A673 (cell line): ENCODE measurements around the gene CRYBA2. TPM values are rescaled to one million over a fixed set of nuclear protein-coding genes. Genes with fewer than 3 reads are reported as not detected.

Experiments used
- Bru-seq: library from RNA; stranded (reverse); fragments of 400-500 nt; gene quantifications from one replicate; lab custom pipeline; 2021; lab: Mats Ljungman, UMichigan
- BruChase-seq, 2 experiments: library from RNA; stranded (reverse); fragments of 400-500 nt; gene quantifications; one replicate each; lab custom pipeline; 2021; lab: Mats Ljungman, UMichigan
- BruUV-seq: library from RNA; stranded (reverse); fragments of 400-500 nt; replicated peaks from 2 replicates; lab custom pipeline; 2021; lab: Mats Ljungman, UMichigan
- CTCF ChIA-PET: fragments of 300-600 bp; sonication (Branson Sonifier 250); formaldehyde crosslinking; loops from one replicate; lab custom pipeline; 2022; ENCODE audit warnings: antibody characterized with exemption; lab: Charles Lee
- POLR2A ChIA-PET: fragments of 300-600 bp; sonication (Branson Sonifier 250); formaldehyde crosslinking; loops from one replicate; lab custom pipeline; 2022; ENCODE audit warnings: antibody characterized with exemption; ENCODE audit not compliant: low non-redundant PET; lab: Charles Lee
- DNase-seq: peaks from one replicate; pipeline ENCODE4 v3.0.0-alpha.2; 2015; ENCODE audit warnings: low spot score
- H3K27ac ChIP-seq: fragments of 200-600 bp; sonication (generic); 2 replicates; pipeline ENCODE4 v1.5.1; 2016; ENCODE audit warnings: mixed run types, low read depth, mild to moderate bottlenecking, mixed read lengths, antibody characterized with exemption, low read length; ENCODE audit not compliant: poor library complexity, severe bottlenecking
- H3K27me3 ChIP-seq: fragments of 200-600 bp; sonication (generic); replicated peaks from 2 replicates; pipeline ENCODE4 v1.6.1; 2017; ENCODE audit warnings: mixed run types, low read depth, mild to moderate bottlenecking, mixed read lengths, antibody characterized with exemption, low read length; ENCODE audit not compliant: insufficient read depth, poor library complexity
- H3K36me3 ChIP-seq: fragments of 200-600 bp; sonication (generic); 2 replicates; pipeline ENCODE4 v1.6.1; 2016; ENCODE audit warnings: mixed run types, mild to moderate bottlenecking, mixed read lengths, antibody characterized with exemption, low read length; ENCODE audit not compliant: insufficient read depth, poor library complexity, severe bottlenecking
- H3K4me1 ChIP-seq: fragments of 200-600 bp; sonication (generic); 2 replicates; pipeline ENCODE4 v1.6.1; 2017; ENCODE audit warnings: mixed run types, mild to moderate bottlenecking, mixed read lengths, antibody characterized with exemption, low read length; ENCODE audit not compliant: insufficient read depth, poor library complexity, severe bottlenecking
- H3K4me3 ChIP-seq: fragments of 200-600 bp; sonication (generic); 2 replicates; pipeline ENCODE4 v1.5.1; 2016; ENCODE audit warnings: low read depth, mixed run types, mild to moderate bottlenecking, mixed read lengths, low read length; ENCODE audit not compliant: poor library complexity, severe bottlenecking
- H3K9me3 ChIP-seq: fragments of 200-600 bp; sonication (generic); 2 replicates; pipeline ENCODE4 v1.6.1; 2016; ENCODE audit warnings: mixed run types, low read depth, mild to moderate bottlenecking, mixed read lengths, antibody characterized with exemption, low read length; ENCODE audit not compliant: poor library complexity, severe bottlenecking
- EZH2 ChIP-seq: fragments of 200-600 bp; sonication (generic); IDR thresholded peaks from 2 replicates; pipeline ENCODE4 v1.6.1; 2017; ENCODE audit warnings: borderline replicate concordance, low read depth, mild to moderate bottlenecking, mixed read lengths, antibody characterized with exemption, low read length; ENCODE audit not compliant: poor library complexity, severe bottlenecking
- intact Hi-C: fragments of 100-400 bp; cut with micrococcal nuclease; formaldehyde crosslinking; loops from one replicate; pipeline ENCODE4 v1.10.0; 2022; ENCODE audit not compliant: unreplicated experiment
- long read RNA-seq: library from polyadenylated mRNA; stranded (forward); transcript quantifications from one replicate; pipeline ENCODE4 v2.0.0, GENCODE V29; 2022
- total RNA-seq: library from RNA; stranded (reverse); gene quantifications from 2 replicates; pipeline ENCODE4 v1.2.3, GENCODE V29; 2021
- TF ChIP-seq, protein P1 (sequence below): fragments of 300-800, 200-600 bp; sonication (generic); conservative IDR thresholded peaks from 2 replicates; pipeline ENCODE4 v1.5.1; 2017; ENCODE audit warnings: low read depth, mild to moderate bottlenecking, antibody characterized with exemption, low read length, moderate library complexity, mixed read lengths

CRYBA2 gene, protein sequence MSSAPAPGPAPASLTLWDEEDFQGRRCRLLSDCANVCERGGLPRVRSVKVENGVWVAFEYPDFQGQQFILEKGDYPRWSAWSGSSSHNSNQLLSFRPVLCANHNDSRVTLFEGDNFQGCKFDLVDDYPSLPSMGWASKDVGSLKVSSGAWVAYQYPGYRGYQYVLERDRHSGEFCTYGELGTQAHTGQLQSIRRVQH
- total RNA-seq (1.1 and 1.3 TPM in 2 replicates), Bru-seq, nascent RNA (percentile 12 among the genes with signal in this experiment), BruChase-seq, experiment 1, labeled RNA remaining after a 2-hour chase (percentile 20 among the genes with signal in this experiment), BruChase-seq, experiment 2, labeled RNA remaining after a 6-hour chase (percentile 24 among the genes with signal in this experiment)
- long read RNA-seq: 0 reads

DNA sequence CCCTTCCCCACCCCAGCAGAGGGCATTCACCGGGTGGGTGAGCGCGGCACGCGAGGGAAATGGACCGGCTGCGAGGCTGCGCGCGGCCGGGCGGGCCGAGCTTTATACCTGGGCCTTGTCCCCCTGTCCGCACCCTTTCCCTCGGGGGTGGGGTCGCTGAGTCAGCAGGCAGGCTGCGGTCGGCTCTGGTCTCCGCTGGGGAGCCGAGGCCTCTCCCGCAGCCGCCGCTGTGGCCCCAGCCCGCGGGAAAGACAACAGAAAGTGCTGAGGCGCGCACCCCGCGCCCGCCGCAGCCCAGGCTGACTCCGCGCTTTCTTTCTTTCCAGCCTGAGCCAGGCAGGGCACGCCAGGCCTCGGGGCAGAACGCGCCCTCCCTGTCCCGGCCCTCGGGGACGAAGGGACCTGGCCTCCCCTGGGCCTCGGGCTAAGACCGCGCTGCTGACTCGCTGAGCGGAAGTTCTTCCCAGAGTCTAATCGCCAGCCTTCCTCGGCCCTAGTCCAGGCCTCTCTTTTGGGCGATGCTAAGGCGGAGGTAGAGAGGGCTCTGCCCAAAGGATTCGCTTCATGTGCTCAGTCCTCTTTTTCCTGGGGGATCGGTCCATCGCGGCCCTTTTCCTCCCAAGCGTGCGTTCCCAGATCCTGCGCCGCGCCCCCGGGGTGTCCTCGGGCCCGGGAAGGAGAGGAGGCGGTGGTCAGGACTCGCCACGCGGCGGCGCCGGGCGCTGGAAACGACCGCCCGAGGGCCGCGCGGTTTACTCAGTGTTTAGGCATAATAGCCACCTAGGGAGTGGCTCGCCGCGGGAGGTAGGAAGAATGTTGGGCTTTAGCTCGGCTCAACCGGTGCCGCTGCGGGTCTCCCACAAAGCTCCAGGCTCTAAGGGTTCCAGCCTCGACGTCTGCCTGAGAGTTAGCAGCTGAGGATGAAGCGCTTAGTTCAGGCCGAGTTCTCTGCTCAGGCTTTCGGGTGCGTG is at the start of gene CRYBA2:
Gene CRYBA2 (minus strand): TSS at position 78 of the 971 bp plus-strand sequence. CDS start 246 bp downstream, outside the sequence.
- TF ChIP-seq EZH2: peak; percentile 75
- TF ChIP-seq, protein P1, sequence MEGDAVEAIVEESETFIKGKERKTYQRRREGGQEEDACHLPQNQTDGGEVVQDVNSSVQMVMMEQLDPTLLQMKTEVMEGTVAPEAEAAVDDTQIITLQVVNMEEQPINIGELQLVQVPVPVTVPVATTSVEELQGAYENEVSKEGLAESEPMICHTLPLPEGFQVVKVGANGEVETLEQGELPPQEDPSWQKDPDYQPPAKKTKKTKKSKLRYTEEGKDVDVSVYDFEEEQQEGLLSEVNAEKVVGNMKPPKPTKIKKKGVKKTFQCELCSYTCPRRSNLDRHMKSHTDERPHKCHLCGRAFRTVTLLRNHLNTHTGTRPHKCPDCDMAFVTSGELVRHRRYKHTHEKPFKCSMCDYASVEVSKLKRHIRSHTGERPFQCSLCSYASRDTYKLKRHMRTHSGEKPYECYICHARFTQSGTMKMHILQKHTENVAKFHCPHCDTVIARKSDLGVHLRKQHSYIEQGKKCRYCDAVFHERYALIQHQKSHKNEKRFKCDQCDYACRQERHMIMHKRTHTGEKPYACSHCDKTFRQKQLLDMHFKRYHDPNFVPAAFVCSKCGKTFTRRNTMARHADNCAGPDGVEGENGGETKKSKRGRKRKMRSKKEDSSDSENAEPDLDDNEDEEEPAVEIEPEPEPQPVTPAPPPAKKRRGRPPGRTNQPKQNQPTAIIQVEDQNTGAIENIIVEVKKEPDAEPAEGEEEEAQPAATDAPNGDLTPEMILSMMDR: 0 out of 2 replicates have a peak, but pooled peaks have one; percentile 27
- ChIA-PET POLR2A (no interaction called here), CTCF (interaction anchor here (2.8 to 3.4 kb wide), 2 partner anchors 14 to 161 kb away, joined by 18 to 19 read pairs; no protein-coding TSS in a partner anchor)
- peak within 1 kb of the TSS; percentile 38 for H3K4me3 ChIP-seq
- DNase-seq: peak; percentile 50
- H3K27me3 ChIP-seq: peaks cover 52% of the 10 kb centered on the region
- BruUV-seq: no TSS peak
- intact Hi-C loops: no loop called here
- no peak within 1 kb of the TSS for H3K27ac ChIP-seq
- no peaks in the 10 kb centered on the region for H3K36me3 ChIP-seq
- H3K4me1 ChIP-seq: peaks cover 16% of the 10 kb centered on the region
- H3K9me3 ChIP-seq: no peaks in the 10 kb centered on the region

DNA sequence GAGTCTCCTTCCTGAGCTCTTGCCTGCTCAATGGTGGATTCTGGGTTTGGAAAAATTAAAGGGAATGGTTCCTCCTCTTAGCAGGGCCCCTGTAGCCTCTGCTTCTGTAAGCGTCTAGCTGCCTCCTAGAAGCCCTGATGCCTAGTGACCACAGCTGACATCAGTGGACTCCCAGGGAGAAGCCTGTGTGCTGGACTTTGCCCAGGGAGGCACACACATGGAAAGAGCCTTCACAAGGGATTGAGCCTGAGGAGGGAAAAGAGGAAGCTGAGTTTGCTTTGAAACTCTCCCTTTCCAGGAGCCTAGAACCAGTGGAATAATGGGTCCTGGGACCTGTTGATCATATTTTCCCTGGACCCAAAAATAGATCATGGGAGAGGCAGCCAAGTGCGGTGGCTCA is 49.5 kb upstream of the CRYBA2 start:
- no peak overlapping the region for H3K4me3 ChIP-seq
- CTCF ChIA-PET: interaction anchor here (1.3 kb wide), 1 partner anchor 13 kb away, joined by 3 read pairs; no protein-coding TSS in a partner anchor
- peaks cover 36% of the 10 kb centered on the region for H3K27me3 ChIP-seq
- no peaks in the 10 kb centered on the region for H3K36me3 ChIP-seq
- TF ChIP-seq EZH2: no peak
- TF ChIP-seq, protein P1: no peak
- no peak for DNase-seq
- H3K9me3 ChIP-seq: no peaks in the 10 kb centered on the region
- no peaks in the 10 kb centered on the region for H3K4me1 ChIP-seq
- no TSS peak for BruUV-seq
- no peak overlapping the region for H3K27ac ChIP-seq
- POLR2A ChIA-PET: no interaction called here
- intact Hi-C loops: no loop called here

GRCh38 chr2:219042157-219042556 is 48.9 kb upstream of the CRYBA2 start:
- intact Hi-C loops: no loop called here
- no peaks in the 10 kb centered on the region for H3K9me3 ChIP-seq
- CTCF ChIA-PET: interaction anchor here (1.3 kb wide), 1 partner anchor 12 kb away, joined by 3 read pairs; no protein-coding TSS in a partner anchor
- no peaks in the 10 kb centered on the region for H3K36me3 ChIP-seq
- no peak overlapping the region for H3K27ac ChIP-seq
- DNase-seq: no peak
- peaks cover 33% of the 10 kb centered on the region for H3K27me3 ChIP-seq
- POLR2A ChIA-PET: no interaction called here
- no peak overlapping the region for H3K4me3 ChIP-seq
- no TSS peak for BruUV-seq
- TF ChIP-seq EZH2: no peak
- TF ChIP-seq, protein P1: no peak
- H3K4me1 ChIP-seq: no peaks in the 10 kb centered on the region
